Karpas-422 (cell line): Measurements from ENCODE around the gene MTHFD2L. TPM values are rescaled to one million over a fixed set of nuclear protein-coding genes. Genes with fewer than 3 reads are reported as not detected.

ENCODE experiments used
- DNase-seq: peaks from one replicate; pipeline ENCODE4 v3.0.0-alpha.2; 2015
- H2AFZ ChIP-seq: fragments of 200-600 bp; sonication (generic); 2 replicates; pipeline ENCODE4 v1.6.1; 2014; ENCODE audit warnings: antibody characterized with exemption, low read length, mixed read lengths
- H3K27ac ChIP-seq: fragments of 200-600 bp; sonication (generic); 2 replicates; pipeline ENCODE4 v1.5.1; 2014; ENCODE audit warnings: mild to moderate bottlenecking, low read length, moderate library complexity
- H3K27me3 ChIP-seq: fragments of 200-600 bp; sonication (generic); 2 replicates; pipeline ENCODE4 v1.6.1; 2014; ENCODE audit warnings: low read length, mixed read lengths
- H3K36me3 ChIP-seq: fragments of 200-600 bp; sonication (generic); 2 replicates; pipeline ENCODE4 v1.6.1; 2014; ENCODE audit warnings: low read length, mixed read lengths; ENCODE audit not compliant: insufficient read depth
- H3K4me1 ChIP-seq: fragments of 200-600 bp; sonication (generic); 2 replicates; pipeline ENCODE4 v1.6.1; 2014; ENCODE audit warnings: mild to moderate bottlenecking, low read length, mixed read lengths
- H3K4me2 ChIP-seq: fragments of 200-600 bp; sonication (generic); 2 replicates; pipeline ENCODE4 v1.6.1; 2014; ENCODE audit warnings: low read length, low read depth, mild to moderate bottlenecking; ENCODE audit not compliant: poor library complexity, severe bottlenecking
- H3K4me3 ChIP-seq: fragments of 200-600 bp; sonication (generic); 2 replicates; pipeline ENCODE4 v1.5.1; 2014; ENCODE audit warnings: mild to moderate bottlenecking, antibody characterized with exemption, low read length, mixed read lengths
- H3K79me2 ChIP-seq: fragments of 200-600 bp; sonication (generic); 2 replicates; pipeline ENCODE4 v1.6.1; 2014; ENCODE audit warnings: mild to moderate bottlenecking, low read length, mixed read lengths
- H3K9ac ChIP-seq: fragments of 200-600 bp; sonication (generic); 2 replicates; pipeline ENCODE4 v1.6.0; 2014; ENCODE audit warnings: low read length
- H3K9me2 ChIP-seq: fragments of 200-600 bp; sonication (generic), shearing (Covaris generic); replicated peaks from 2 replicates; pipeline ENCODE4 v1.6.0; 2014; ENCODE audit warnings: mild to moderate bottlenecking, low read length, moderate library complexity; ENCODE audit not compliant: insufficient read depth
- H3K9me3 ChIP-seq: fragments of 300-700, 200-600 bp; sonication (generic); 2 replicates; pipeline ENCODE4 v1.6.1; 2014; ENCODE audit warnings: low read length, mixed read lengths
- H4K20me1 ChIP-seq: fragments of 200-600 bp; sonication (generic); 2 replicates; pipeline ENCODE4 v1.6.1; 2014; ENCODE audit warnings: mild to moderate bottlenecking, antibody characterized with exemption, low read length, low read depth; ENCODE audit not compliant: insufficient read depth
- total RNA-seq: library from RNA; depleted of rRNA; stranded (reverse); fragments of >200 nt; shearing (Covaris generic); gene quantifications from 2 replicates; pipeline ENCODE4 v1.2.3, GENCODE V29; 2014; ENCODE audit warnings: low replicate concordance

Gene MTHFD2L
- total RNA-seq, 1 experiment from 2014 or later, result 23.6 TPM

GRCh38 chr4:74319470-74319869, 161.6 kb downstream of the MTHFD2L start:
- no peaks in the 10 kb centered on the region for H3K9me3 ChIP-seq
- no peaks in the 10 kb centered on the region for H3K79me2 ChIP-seq
- no peak overlapping the region for H3K27ac ChIP-seq

DNA sequence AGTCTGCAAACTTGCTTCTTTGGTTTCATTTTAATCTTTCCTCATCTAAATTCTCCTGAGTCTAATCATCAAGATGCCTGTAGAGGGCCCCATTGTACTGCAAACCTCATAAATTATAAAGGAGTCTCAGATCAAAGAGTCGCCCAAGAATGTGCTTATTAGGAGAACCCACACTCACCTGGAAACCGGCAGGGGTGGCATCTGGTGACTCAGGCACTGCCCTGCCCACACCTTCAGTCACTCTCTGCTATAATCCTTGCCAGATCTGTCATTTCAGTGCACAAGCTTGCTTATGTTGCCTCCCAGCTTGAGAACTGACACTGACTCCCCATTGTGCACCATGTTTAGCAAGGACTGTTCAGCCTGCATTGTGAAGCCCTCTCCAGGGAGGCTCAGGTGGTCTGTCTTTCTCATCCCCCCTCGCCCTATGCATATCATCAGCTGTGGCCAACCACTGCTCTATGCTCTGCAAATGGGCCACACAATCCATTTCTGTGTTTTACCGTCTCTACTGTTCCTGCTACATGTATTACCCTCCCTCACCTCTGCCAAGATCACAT, 162.7 kb downstream of the MTHFD2L start:
- Histone ChIP-seq H3K4me3 (no peak overlapping the region), H2AFZ (no peak overlapping the region), H3K4me2 (no peak overlapping the region), H3K27ac (no peak overlapping the region), H3K9ac (no peak overlapping the region), H3K9me2 (no peaks in the 10 kb centered on the region), H3K27me3 (no peaks in the 10 kb centered on the region), H4K20me1 (no peaks in the 10 kb centered on the region), H3K4me1 (no peaks in the 10 kb centered on the region), H3K79me2 (no peaks in the 10 kb centered on the region), H3K9me3 (no peaks in the 10 kb centered on the region), H3K36me3 (no peaks in the 10 kb centered on the region)
- peak; percentile 84 for DNase-seq

More at GRCh38 chr4:74319470-74319869, 161.6 kb downstream of the MTHFD2L start:
- Histone ChIP-seq H2AFZ (no peak overlapping the region), H3K27me3 (no peaks in the 10 kb centered on the region), H4K20me1 (no peaks in the 10 kb centered on the region), H3K36me3 (no peaks in the 10 kb centered on the region), H3K4me1 (no peaks in the 10 kb centered on the region), H3K4me3 (no peak overlapping the region), H3K9me2 (no peaks in the 10 kb centered on the region), H3K9ac (no peak overlapping the region), H3K4me2 (no peak overlapping the region)
- no peak for DNase-seq

- no peaks in the 10 kb centered on the region for H3K79me2 ChIP-seq
- H3K9me3 ChIP-seq, result no peaks in the 10 kb centered on the region
- H3K27ac ChIP-seq, result no peak overlapping the region
- H3K4me2 ChIP-seq, result no peak overlapping the region
- no peaks in the 10 kb centered on the region for H3K4me1 ChIP-seq
- H2AFZ ChIP-seq, result no peak overlapping the region
- H3K36me3 ChIP-seq, result no peaks in the 10 kb centered on the region
- no peak overlapping the region for H3K4me3 ChIP-seq
- no peaks in the 10 kb centered on the region for H3K9me2 ChIP-seq
- H3K9ac ChIP-seq, result no peak overlapping the region
- no peak for DNase-seq
- H3K27me3 ChIP-seq, result no peaks in the 10 kb centered on the region
- H4K20me1 ChIP-seq, result no peaks in the 10 kb centered on the region
Measured at GRCh38 chr4:74322301-74322700, 164.4 kb downstream of the MTHFD2L start.

DNA sequence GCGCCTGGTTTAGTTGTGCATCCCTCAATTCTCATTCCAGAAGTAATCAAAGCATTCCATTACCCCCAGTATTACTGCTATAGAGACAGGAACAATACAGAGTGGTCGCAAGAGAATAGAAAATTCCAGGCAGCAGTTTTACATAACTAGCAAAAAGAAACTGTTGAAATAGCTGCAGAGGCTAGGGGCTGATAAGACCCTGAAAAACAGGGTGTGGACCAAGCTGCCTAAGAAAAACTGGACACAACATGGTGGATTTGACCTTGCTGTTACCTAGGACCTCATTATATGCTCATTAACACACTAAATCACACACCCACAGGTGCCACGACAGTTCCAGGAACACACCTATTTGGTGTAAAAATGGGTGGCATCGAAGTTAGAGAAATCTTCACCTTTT, 165.7 kb downstream of the MTHFD2L start:
- H4K20me1 ChIP-seq, result no peaks in the 10 kb centered on the region

GRCh38 chr4:74324262-74324661, 166.3 kb downstream of the MTHFD2L start:
- Histone ChIP-seq H3K4me3 (no peak overlapping the region), H3K9me2 (no peaks in the 10 kb centered on the region), H3K9me3 (no peaks in the 10 kb centered on the region), H3K4me1 (no peaks in the 10 kb centered on the region), H3K79me2 (no peaks in the 10 kb centered on the region), H3K27ac (no peak overlapping the region), H4K20me1 (no peaks in the 10 kb centered on the region), H2AFZ (no peak overlapping the region), H3K4me2 (no peak overlapping the region), H3K36me3 (no peaks in the 10 kb centered on the region), H3K9ac (no peak overlapping the region), H3K27me3 (no peaks in the 10 kb centered on the region)
- no peak for DNase-seq

More for the DNA sequence above, 165.7 kb downstream of the MTHFD2L start:
- Histone ChIP-seq H3K9ac (no peak overlapping the region), H3K27ac (no peak overlapping the region), H3K4me2 (no peak overlapping the region), H2AFZ (no peak overlapping the region), H3K79me2 (no peaks in the 10 kb centered on the region), H3K9me3 (no peaks in the 10 kb centered on the region), H3K9me2 (no peaks in the 10 kb centered on the region), H3K27me3 (no peaks in the 10 kb centered on the region), H3K4me3 (no peak overlapping the region), H3K4me1 (no peaks in the 10 kb centered on the region), H3K36me3 (no peaks in the 10 kb centered on the region)
- no peak for DNase-seq

DNA sequence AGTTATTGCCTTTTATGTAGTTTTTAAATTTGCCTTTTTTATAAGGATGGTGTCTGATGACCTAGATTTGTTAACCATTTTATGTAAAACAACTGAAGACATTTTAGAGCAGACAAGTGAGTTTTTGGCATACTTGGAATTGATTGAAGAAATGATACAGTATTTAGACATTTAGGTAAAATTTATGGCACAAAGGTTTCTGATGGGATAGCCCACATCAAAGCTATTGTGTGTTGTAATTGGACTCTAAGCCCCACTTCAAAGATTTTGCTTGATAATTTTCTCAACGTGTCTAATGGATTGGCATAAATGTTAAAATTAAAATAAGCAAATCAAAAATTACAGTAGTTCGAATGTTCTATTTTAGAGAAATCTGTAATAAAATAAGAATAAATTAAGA, 168.0 kb downstream of the MTHFD2L start:
- Histone ChIP-seq H3K27me3 (no peaks in the 10 kb centered on the region), H3K9me2 (no peaks in the 10 kb centered on the region), H2AFZ (no peak overlapping the region), H3K27ac (no peak overlapping the region), H3K9me3 (no peaks in the 10 kb centered on the region), H3K79me2 (no peaks in the 10 kb centered on the region), H3K36me3 (no peaks in the 10 kb centered on the region), H3K4me1 (no peaks in the 10 kb centered on the region), H3K4me2 (no peak overlapping the region), H4K20me1 (no peaks in the 10 kb centered on the region), H3K9ac (no peak overlapping the region), H3K4me3 (no peak overlapping the region)
- DNase-seq, result no peak

DNA sequence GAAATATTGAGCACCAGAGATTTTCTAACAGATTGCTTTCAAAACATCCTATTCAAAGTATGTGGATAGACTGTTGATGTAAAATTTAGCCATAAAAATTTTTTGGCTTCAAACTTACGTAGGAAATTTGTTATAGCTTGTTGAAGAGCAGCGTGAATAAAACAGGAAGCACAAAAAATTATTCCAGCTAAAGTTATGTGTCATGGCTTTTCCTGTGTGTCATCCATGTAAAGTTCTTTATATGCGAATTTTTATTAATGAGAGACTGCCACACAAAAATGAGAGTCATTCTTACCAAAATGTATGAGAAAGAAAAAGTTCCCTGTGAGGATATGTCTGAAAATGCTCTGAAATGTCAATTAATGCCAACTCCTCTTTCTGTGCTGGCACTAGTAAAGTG, 169.8 kb downstream of the MTHFD2L start:
- no peak overlapping the region for H3K4me2 ChIP-seq
- H3K27me3 ChIP-seq, result no peaks in the 10 kb centered on the region
- no peaks in the 10 kb centered on the region for H3K9me2 ChIP-seq
- no peak for DNase-seq
- no peaks in the 10 kb centered on the region for H3K9me3 ChIP-seq
- no peak overlapping the region for H3K27ac ChIP-seq
- H3K4me3 ChIP-seq, result no peak overlapping the region
- no peaks in the 10 kb centered on the region for H3K36me3 ChIP-seq
- H3K9ac ChIP-seq, result no peak overlapping the region
- H2AFZ ChIP-seq, result no peak overlapping the region
- H4K20me1 ChIP-seq, result no peaks in the 10 kb centered on the region
- no peaks in the 10 kb centered on the region for H3K4me1 ChIP-seq
- no peaks in the 10 kb centered on the region for H3K79me2 ChIP-seq

DNA sequence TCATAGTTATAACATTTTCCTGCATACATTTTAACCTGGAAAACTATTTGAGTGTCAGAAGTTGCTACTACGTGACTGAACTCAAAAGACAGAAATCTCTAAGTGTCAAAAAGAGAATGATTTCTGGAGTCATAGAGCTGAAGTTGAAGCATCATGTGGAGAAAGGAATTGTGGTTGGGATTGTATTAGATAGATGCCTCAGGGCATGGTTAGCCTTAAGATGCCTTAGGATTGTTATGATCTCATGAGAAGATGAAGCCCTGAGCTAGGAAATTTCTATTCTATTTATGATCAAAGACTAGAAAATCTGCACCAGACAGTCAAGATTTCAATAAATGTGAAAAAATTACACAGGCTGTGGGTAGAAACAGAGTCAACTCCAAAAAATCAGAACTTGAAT, 170.6 kb downstream of the MTHFD2L start:
- Histone ChIP-seq H3K79me2 (no peaks in the 10 kb centered on the region), H3K9me3 (no peaks in the 10 kb centered on the region), H3K9me2 (no peaks in the 10 kb centered on the region), H3K4me1 (peaks cover 3% of the 10 kb centered on the region), H2AFZ (no peak overlapping the region), H4K20me1 (no peaks in the 10 kb centered on the region), H3K4me3 (no peak overlapping the region), H3K4me2 (no peak overlapping the region), H3K36me3 (no peaks in the 10 kb centered on the region), H3K27me3 (no peaks in the 10 kb centered on the region), H3K9ac (no peak overlapping the region), H3K27ac (no peak overlapping the region)
- DNase-seq, result no peak

- no peaks in the 10 kb centered on the region for H3K27me3 ChIP-seq
- H2AFZ ChIP-seq, result no peak overlapping the region
- no peak overlapping the region for H3K4me3 ChIP-seq
- H3K27ac ChIP-seq, result no peak overlapping the region
- no peak for DNase-seq
- H4K20me1 ChIP-seq, result no peaks in the 10 kb centered on the region
- H3K9me3 ChIP-seq, result no peaks in the 10 kb centered on the region
- no peaks in the 10 kb centered on the region for H3K36me3 ChIP-seq
- H3K4me2 ChIP-seq, result no peak overlapping the region
- no peaks in the 10 kb centered on the region for H3K79me2 ChIP-seq
- peaks cover 3% of the 10 kb centered on the region for H3K4me1 ChIP-seq
- H3K9ac ChIP-seq, result no peak overlapping the region
- no peaks in the 10 kb centered on the region for H3K9me2 ChIP-seq
Measured at GRCh38 chr4:74329307-74329706, 171.4 kb downstream of the MTHFD2L start.
